MCF 10A (cell line): ENCODE measurements around the gene PLEKHG3. TPM values are rescaled to one million over a fixed set of nuclear protein-coding genes. Genes with fewer than 3 reads are reported as not detected.

ENCODE experiments used
- BruUV-seq: library from RNA; stranded (reverse); fragments of 400-500 nt; replicated peaks from 2 replicates; lab custom pipeline; 2021; lab: Mats Ljungman, UMichigan
- CTCF ChIA-PET: fragments of 300-600 bp; sonication (Branson Sonifier 250); formaldehyde crosslinking; extraction: SDS; loops from one replicate; lab custom pipeline; 2021; ENCODE audit warnings: antibody characterized with exemption, inconsistent platforms; lab: Yijun Ruan, JAX
- POLR2A ChIA-PET: fragments of 300-600, 350-650 bp; sonication (Branson Sonifier 250); formaldehyde crosslinking; extraction: SDS; loops from one replicate; lab custom pipeline; 2020; ENCODE audit warnings: antibody characterized with exemption, inconsistent platforms; lab: Yijun Ruan, JAX
- DNase-seq: peaks from one replicate; pipeline ENCODE4 v3.0.0-alpha.2; 2018; ENCODE audit not compliant: unreplicated experiment
- H3K27ac Mint-ChIP-seq: one replicate; pipeline ENCODE4 v1.8.0; 2022; ENCODE audit warnings: mild to moderate bottlenecking, low read depth, mixed read lengths; ENCODE audit not compliant: unreplicated experiment
- H3K27me3 Mint-ChIP-seq: one replicate; pipeline ENCODE4 v1.8.0; 2022; ENCODE audit warnings: mixed read lengths; ENCODE audit not compliant: insufficient read depth, unreplicated experiment
- H3K36me3 Mint-ChIP-seq: one replicate; pipeline ENCODE4 v1.8.0; 2022; ENCODE audit warnings: mild to moderate bottlenecking, moderate library complexity, mixed read lengths; ENCODE audit not compliant: insufficient read depth, unreplicated experiment
- H3K4me1 Mint-ChIP-seq: one replicate; pipeline ENCODE4 v1.8.0; 2022; ENCODE audit warnings: mixed read lengths; ENCODE audit not compliant: insufficient read depth, unreplicated experiment
- H3K4me3 Mint-ChIP-seq: one replicate; pipeline ENCODE4 v1.8.0; 2022; ENCODE audit warnings: mild to moderate bottlenecking, moderate library complexity, mixed read lengths; ENCODE audit not compliant: unreplicated experiment
- H3K9me3 Mint-ChIP-seq: one replicate; pipeline ENCODE4 v1.8.0; 2022; ENCODE audit warnings: mixed read lengths; ENCODE audit not compliant: unreplicated experiment
- CTCF ChIP-seq: fragments of 200-600 bp; IDR thresholded peaks from one replicate; pipeline ENCODE4 v1.8.0; 2022; ENCODE audit warnings: antibody characterized with exemption, mild to moderate bottlenecking; ENCODE audit not compliant: unreplicated experiment
- intact Hi-C: fragments of 100-400 bp; cut with micrococcal nuclease; formaldehyde crosslinking; loops from 2 replicates; pipeline ENCODE4 v1.14.1; 2022
- total RNA-seq: library from RNA; stranded (reverse); gene quantifications from 2 replicates; pipeline ENCODE4 v1.2.3, GENCODE V29; 2022

Gene PLEKHG3
- total RNA-seq, 1 experiment from 2014 or later: 72.8 TPM

GRCh38 chr14:64683264-64683663 lies 21.0 kb upstream of the PLEKHG3 start:
- TF ChIP-seq CTCF: no peak
- no TSS peak for BruUV-seq
- Mint-ChIP-seq H3K27ac (peak overlapping the region; percentile 98), H3K36me3 (peaks cover 4% of the 10 kb centered on the region), H3K4me3 (no peak overlapping the region), H3K27me3 (no peaks in the 10 kb centered on the region), H3K4me1 (peaks cover 26% of the 10 kb centered on the region), H3K9me3 (no peaks in the 10 kb centered on the region)
- intact Hi-C loops: loop anchor here (5.0 kb wide), 1 partner anchor 39 kb away; no protein-coding TSS in a partner anchor
- POLR2A ChIA-PET: interaction anchor here (1.2 to 15.0 kb wide), 8 partner anchors 9 to 179 kb away, joined by 4 to 386 read pairs (median 14); partner anchors contain the start of genes PLEKHG3 and ZBTB1
- CTCF ChIA-PET: interaction anchor here (0.5 to 2.3 kb wide), 6 partner anchors 11 to 232 kb away, joined by 3 to 17 read pairs (median 9); partner anchors contain the start of gene PLEKHG3
- no peak for DNase-seq

- no peak for DNase-seq
- TF ChIP-seq CTCF: no peak
- POLR2A ChIA-PET: interaction anchor here (0.6 to 2.3 kb wide), 3 partner anchors 18 to 24 kb away, joined by 3 to 13 read pairs (median 3); partner anchors contain the start of gene PLEKHG3
- H3K4me1 Mint-ChIP-seq: peaks cover 34% of the 10 kb centered on the region
- H3K9me3 Mint-ChIP-seq: no peaks in the 10 kb centered on the region
- BruUV-seq: no TSS peak
- H3K4me3 Mint-ChIP-seq: no peak overlapping the region
- H3K36me3 Mint-ChIP-seq: peaks cover 4% of the 10 kb centered on the region
- intact Hi-C loops: loop anchor here (5.0 kb wide), 1 partner anchor 38 kb away; no protein-coding TSS in a partner anchor
- CTCF ChIA-PET: no interaction called here
- H3K27ac Mint-ChIP-seq: peak overlapping the region; percentile 98
- no peaks in the 10 kb centered on the region for H3K27me3 Mint-ChIP-seq
Observed at GRCh38 chr14:64684091-64684490, 20.1 kb upstream of the PLEKHG3 start.

DNA sequence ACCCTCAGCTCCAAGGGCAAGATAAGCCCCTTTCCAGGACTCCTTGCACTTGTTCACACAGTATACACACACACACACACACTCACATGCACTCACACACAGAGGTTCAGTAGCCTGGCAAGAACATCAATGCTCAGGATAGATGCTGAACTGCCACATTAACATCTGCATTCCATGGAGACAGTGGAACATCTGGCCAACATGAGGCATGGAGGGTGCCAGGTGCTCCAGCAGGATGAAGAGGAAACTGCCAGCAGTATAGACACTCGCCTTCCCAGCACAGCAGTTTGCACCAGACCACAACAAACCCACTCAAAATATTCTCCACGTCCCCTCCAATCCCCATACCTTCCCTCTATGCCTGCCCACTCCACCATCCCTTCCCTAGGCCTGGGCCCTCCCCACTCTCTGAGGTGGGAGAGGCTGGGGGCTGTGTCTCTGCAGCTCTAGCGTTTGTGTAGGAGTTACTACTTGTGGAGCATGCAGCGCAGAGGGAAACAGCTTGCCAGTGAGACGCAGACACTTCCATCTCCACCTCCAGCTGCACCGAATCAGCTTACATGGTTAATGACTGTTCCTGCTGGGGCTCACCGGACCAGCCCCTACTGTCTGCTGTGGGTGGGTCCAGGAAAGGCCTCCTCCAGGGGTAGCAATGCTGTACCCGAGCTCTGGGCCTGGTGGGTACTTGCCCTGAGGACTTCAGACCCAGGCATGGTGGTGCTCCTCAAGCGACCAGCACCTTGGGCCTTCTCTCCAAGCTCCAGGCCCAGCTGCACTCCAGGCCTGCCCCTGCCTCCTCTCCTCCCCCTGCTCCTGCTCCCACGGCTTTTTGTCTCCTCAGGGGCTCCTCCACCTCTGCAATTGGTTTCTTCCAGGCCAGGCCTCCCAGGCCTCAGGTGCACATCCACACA lies 18.6 kb upstream of the PLEKHG3 start:
- no peak for DNase-seq
- intact Hi-C loops: no loop called here
- Mint-ChIP-seq H3K27me3 (no peaks in the 10 kb centered on the region), H3K27ac (peak overlapping the region; percentile 59), H3K4me3 (no peak overlapping the region), H3K36me3 (peaks cover 4% of the 10 kb centered on the region), H3K9me3 (no peaks in the 10 kb centered on the region), H3K4me1 (peaks cover 29% of the 10 kb centered on the region)
- BruUV-seq: no TSS peak
- ChIA-PET CTCF (interaction anchor here (0.6 to 1.0 kb wide), 2 partner anchors 208 to 253 kb away, joined by 3 read pairs; no protein-coding TSS in a partner anchor), POLR2A (interaction anchor here (1.0 to 2.3 kb wide), 2 partner anchors 16 to 18 kb away, joined by 4 to 13 read pairs; partner anchors contain the start of gene PLEKHG3)
- TF ChIP-seq CTCF: no peak

DNA sequence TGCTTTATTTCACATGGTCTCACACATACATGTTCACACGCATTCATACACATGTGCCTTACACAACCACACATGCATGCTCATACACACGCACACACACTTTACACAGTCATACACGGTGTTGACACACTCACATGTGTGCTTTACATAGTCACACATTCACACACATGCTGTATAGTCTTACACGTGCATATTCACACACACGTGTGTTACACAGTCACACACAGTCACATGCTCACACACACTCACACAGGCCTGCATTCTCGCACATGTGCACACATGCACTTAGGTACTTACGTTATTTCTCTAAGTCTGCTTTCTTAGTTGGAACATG lies 18.0 kb upstream of the PLEKHG3 start:
- DNase-seq: no peak
- TF ChIP-seq CTCF: no peak
- intact Hi-C loops: no loop called here
- BruUV-seq: no TSS peak
- peaks cover 28% of the 10 kb centered on the region for H3K4me1 Mint-ChIP-seq
- H3K4me3 Mint-ChIP-seq: no peak overlapping the region
- no peaks in the 10 kb centered on the region for H3K9me3 Mint-ChIP-seq
- H3K27me3 Mint-ChIP-seq: no peaks in the 10 kb centered on the region
- CTCF ChIA-PET: interaction anchor here (0.6 to 1.0 kb wide), 2 partner anchors 207 to 252 kb away, joined by 3 read pairs; no protein-coding TSS in a partner anchor
- H3K27ac Mint-ChIP-seq: no peak overlapping the region
- POLR2A ChIA-PET: interaction anchor here (1.0 kb wide), 1 partner anchor 15 kb away, joined by 4 read pairs; no protein-coding TSS in a partner anchor
- peaks cover 4% of the 10 kb centered on the region for H3K36me3 Mint-ChIP-seq
